Measurements from ENCODE around the gene SLC36A3. TPM values are rescaled to one million over a fixed set of nuclear protein-coding genes. Genes with fewer than 3 reads are reported as not detected.

SLC36A3 gene
- total and polyA plus RNA-seq, 2 of the 8 experiments (the other 6 are each of a cell fraction or from before 2014, with no cell fraction given): not detected

DNA sequence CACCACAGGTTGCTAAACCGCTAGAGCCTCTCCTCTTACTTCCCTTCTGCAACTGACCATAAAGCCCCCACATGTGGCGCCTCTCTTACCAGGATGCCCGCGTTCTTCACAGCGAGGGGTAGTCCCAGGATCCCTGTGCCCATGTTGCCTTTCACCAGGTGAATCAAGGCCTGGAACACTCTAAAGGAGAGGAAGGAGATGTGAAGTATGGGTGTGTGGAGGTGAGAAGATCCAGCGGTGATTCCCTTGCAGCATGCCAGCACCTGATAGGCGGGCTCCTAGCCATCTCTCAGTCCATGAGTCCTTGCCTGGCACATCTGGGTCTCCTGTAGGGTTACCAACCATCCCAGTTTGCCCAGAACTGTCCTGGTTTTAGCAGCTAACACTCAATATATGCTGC is 40.5 kb upstream of the SLC36A3 start:
- Histone ChIP-seq H4K8ac (ENCODE audit: extremely low read depth, insufficient read depth, low read length) (no peak overlapping the region), H3K23me2 (ENCODE audit: low read depth, low read length) (no peaks in the 10 kb centered on the region; the same call in 1 of the 2 replicates), H3K36me3 (ENCODE audit: control insufficient read depth in 2 of 4, insufficient read depth in 4 of 4, low read length in 3 of 4) (no peaks in the 10 kb centered on the region), H2BK15ac (ENCODE audit: low read length) (no peak overlapping the region), H3K4me2 (ENCODE audit: insufficient read depth in 1 of 2, low read depth in 2 of 2, low read length in 2 of 2) (no peak overlapping the region), H2AFZ (ENCODE audit: low read length) (no peak overlapping the region), H3K79me1 (ENCODE audit: low read depth, low read length) (no peaks in the 10 kb centered on the region), H4K5ac (ENCODE audit: insufficient read length, low read depth, low read length) (no peak overlapping the region), H4K91ac (replicated peaks; ENCODE audit: insufficient read length, low read length) (no peak overlapping the region), H3K27me3 (replicated peaks in 1 of 4; ENCODE audit: control insufficient read depth in 3 of 4, extremely low read depth in 1 of 4, insufficient read depth in 3 of 4, low read length in 3 of 4) (peaks cover 0 to 14% (median 11%) of the 10 kb centered on the region in 4 experiments; a peak in 5 of 7 replicates), H4K20me1 (replicated peaks in 1 of 2; ENCODE audit: control insufficient read depth in 1 of 2, insufficient read depth in 2 of 2, low read length in 2 of 2) (no peaks in the 10 kb centered on the region), H3K14ac (ENCODE audit: insufficient read length) (no peak overlapping the region), H2BK120ac (replicated peaks; ENCODE audit: low read depth, low read length) (no peak overlapping the region), H2AK5ac (ENCODE audit: low read depth, low read length) (no peak overlapping the region), H3K56ac (replicated peaks; ENCODE audit: insufficient read length, low read depth, low read length) (no peak overlapping the region), H3K9me3 (ENCODE audit: insufficient read depth in 2 of 2, low read depth in 1 of 2, low read length in 1 of 2) (no peaks in the 10 kb centered on the region), H2BK12ac (ENCODE audit: low read depth, low read length) (no peak overlapping the region), H3K18ac (ENCODE audit: extremely low read depth, low read length) (no peak overlapping the region), H3K27ac (ENCODE audit: low read depth, low read length) (no peak overlapping the region), H2BK20ac (ENCODE audit: low read length) (no peak overlapping the region), H3K79me2 (ENCODE audit: control insufficient read depth in 1 of 2, insufficient read depth in 2 of 2, low read length in 2 of 2) (no peaks in the 10 kb centered on the region), H3K4me1 (replicated peaks in 1 of 4; ENCODE audit: control insufficient read depth in 3 of 4, insufficient read depth in 4 of 4, low read length in 3 of 4) (peaks cover 4 to 22% (median 18%) of the 10 kb centered on the region in 4 experiments; a peak in 5 of 7 replicates), H3K9ac (replicated peaks in 1 of 4; ENCODE audit: extremely low read depth in 1 of 4, low read depth in 3 of 4, low read length in 3 of 4) (no peak overlapping the region), H3K4ac (replicated peaks; ENCODE audit: insufficient read length, low read depth, low read length) (no peak overlapping the region), H2BK5ac (ENCODE audit: low read depth, low read length) (no peak overlapping the region), H3K4me3 (ENCODE audit: extremely low read depth in 1 of 4, insufficient read depth in 2 of 4, low read depth in 3 of 4, low read length in 4 of 4) (no peak overlapping the region), H3K23ac (ENCODE audit: insufficient read length) (no peak overlapping the region)
- DNase-seq (ENCODE audit: low read depth in 1 of 2, low spot score in 2 of 2): no peak
- ChIA-PET CTCF (ENCODE audit: partially characterized antibody) (interaction anchor here (1.1 kb wide), 1 partner anchor 229 kb away, joined by 3 read pairs; no protein-coding TSS in a partner anchor), POLR2A (ENCODE audit: partially characterized antibody) (no interaction called here)
- no peak for FAIRE-seq
- TF ChIP-seq GABPA (IDR thresholded peaks at IDR 0.05; ENCODE audit: borderline replicate concordance, insufficient read depth, low read length): no peak
- TF ChIP-seq SIRT6 (IDR thresholded peaks at IDR 0.05; ENCODE audit: low read length): no peak
- no peak for TF ChIP-seq CEBPB (IDR thresholded peaks at IDR 0.05; ENCODE audit: low read depth, low read length)
- TF ChIP-seq CBX8 (IDR thresholded peaks at IDR 0.05; ENCODE audit: borderline replicate concordance, low read depth, low read length): no peak
- no peak for TF ChIP-seq ZNF274 (IDR thresholded peaks at IDR 0.05; ENCODE audit: borderline replicate concordance, extremely low read depth, low read length)
- TF ChIP-seq TEAD4 (IDR thresholded peaks at IDR 0.05; ENCODE audit: low read depth, low read length): no peak
- TF ChIP-seq POU5F1 (IDR thresholded peaks at IDR 0.05; ENCODE audit: low read depth, low read length): no peak
- TF ChIP-seq, protein P1, sequence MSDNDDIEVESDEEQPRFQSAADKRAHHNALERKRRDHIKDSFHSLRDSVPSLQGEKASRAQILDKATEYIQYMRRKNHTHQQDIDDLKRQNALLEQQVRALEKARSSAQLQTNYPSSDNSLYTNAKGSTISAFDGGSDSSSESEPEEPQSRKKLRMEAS (IDR thresholded peaks at IDR 0.05): no peak
- 84% methylated on average over 7 of the region's 7 CpGs; no CpG with 5 or more reads in 1 of the 2 experiments for WGBS, 2 experiments (ENCODE audit: extremely low coverage in 1 of 2, insufficient coverage in 1 of 2, insufficient read length in 1 of 2, insufficient replicate concordance in 2 of 2, low coverage in 1 of 2, low lambda C conversion rate in 2 of 2, missing lambda C conversion rate in 1 of 2)

Measured in H1 (cell line).